ENCODE results near the gene PARVG. TPM values are rescaled to one million over a fixed set of nuclear protein-coding genes. Genes with fewer than 3 reads are reported as not detected.

PARVG gene
- total RNA-seq, 4 donors from 2014 or later = 0.19 to 4.8 (median 2.7) TPM

GRCh38 chr22:44157916-44158618, 22.7 kb upstream of the PARVG start:
- TF ChIP-seq POLR2A (IDR thresholded peaks at IDR 0.05) = no peak
- TF ChIP-seq, protein P1, sequence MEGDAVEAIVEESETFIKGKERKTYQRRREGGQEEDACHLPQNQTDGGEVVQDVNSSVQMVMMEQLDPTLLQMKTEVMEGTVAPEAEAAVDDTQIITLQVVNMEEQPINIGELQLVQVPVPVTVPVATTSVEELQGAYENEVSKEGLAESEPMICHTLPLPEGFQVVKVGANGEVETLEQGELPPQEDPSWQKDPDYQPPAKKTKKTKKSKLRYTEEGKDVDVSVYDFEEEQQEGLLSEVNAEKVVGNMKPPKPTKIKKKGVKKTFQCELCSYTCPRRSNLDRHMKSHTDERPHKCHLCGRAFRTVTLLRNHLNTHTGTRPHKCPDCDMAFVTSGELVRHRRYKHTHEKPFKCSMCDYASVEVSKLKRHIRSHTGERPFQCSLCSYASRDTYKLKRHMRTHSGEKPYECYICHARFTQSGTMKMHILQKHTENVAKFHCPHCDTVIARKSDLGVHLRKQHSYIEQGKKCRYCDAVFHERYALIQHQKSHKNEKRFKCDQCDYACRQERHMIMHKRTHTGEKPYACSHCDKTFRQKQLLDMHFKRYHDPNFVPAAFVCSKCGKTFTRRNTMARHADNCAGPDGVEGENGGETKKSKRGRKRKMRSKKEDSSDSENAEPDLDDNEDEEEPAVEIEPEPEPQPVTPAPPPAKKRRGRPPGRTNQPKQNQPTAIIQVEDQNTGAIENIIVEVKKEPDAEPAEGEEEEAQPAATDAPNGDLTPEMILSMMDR (IDR thresholded peaks at IDR 0.05 in 4 of 5, conservative IDR thresholded peaks at IDR 0.05 in 1 of 5) = no peak
- Histone ChIP-seq H3K27ac (no peak overlapping the region), H3K4me1 (no peaks in the 10 kb centered on the region), H3K27me3 (no peaks in the 10 kb centered on the region), H3K4me3 (no peak overlapping the region), H3K36me3 (peaks cover 0 to 54% of the 10 kb centered on the region in 2 donors), H3K9me3 (no peaks in the 10 kb centered on the region)
- ATAC-seq (no peak), DNase-seq (no peak)
- in situ Hi-C loops (cut with MboI; ENCODE audit: low sequenced_read_pairs in 4 of 4) (no loop called here), intact Hi-C loops (cut with DNase I; ENCODE audit: low total_unique reads) (no loop called here)

DNA sequence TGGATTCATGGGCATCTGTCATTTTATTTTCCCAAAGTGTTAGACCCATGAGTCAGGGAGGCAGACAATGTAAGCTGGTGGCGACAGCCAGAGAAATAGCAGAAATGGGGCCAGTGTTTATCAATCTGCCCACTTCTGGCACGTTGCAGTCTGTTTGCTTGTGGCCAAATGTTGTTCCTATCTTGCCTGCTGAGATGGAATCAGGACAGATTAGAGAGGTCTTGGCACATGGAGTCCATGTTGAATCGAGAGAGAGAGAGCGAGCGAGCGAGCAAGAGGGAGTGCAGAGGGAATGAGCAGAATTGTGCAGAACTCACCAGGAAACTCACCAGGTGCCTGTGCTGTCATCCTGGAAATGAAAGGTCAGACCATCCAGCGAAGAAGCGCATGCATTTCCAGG, 21.9 kb upstream of the PARVG start:
- Histone ChIP-seq H3K27ac (no peak overlapping the region), H3K9me3 (no peaks in the 10 kb centered on the region), H3K27me3 (no peaks in the 10 kb centered on the region), H3K36me3 (peaks cover 0 to 47% of the 10 kb centered on the region in 2 donors), H3K4me3 (no peak overlapping the region), H3K4me1 (no peaks in the 10 kb centered on the region)
- intact Hi-C loops (cut with DNase I; ENCODE audit: low total_unique reads) = no loop called here
- in situ Hi-C loops (cut with MboI; ENCODE audit: low sequenced_read_pairs in 4 of 4) = no loop called here
- TF ChIP-seq, protein P1 (IDR thresholded peaks at IDR 0.05 in 4 of 5, conservative IDR thresholded peaks at IDR 0.05 in 1 of 5) = no peak
- ATAC-seq = no peak
- DNase-seq = no peak

DNA sequence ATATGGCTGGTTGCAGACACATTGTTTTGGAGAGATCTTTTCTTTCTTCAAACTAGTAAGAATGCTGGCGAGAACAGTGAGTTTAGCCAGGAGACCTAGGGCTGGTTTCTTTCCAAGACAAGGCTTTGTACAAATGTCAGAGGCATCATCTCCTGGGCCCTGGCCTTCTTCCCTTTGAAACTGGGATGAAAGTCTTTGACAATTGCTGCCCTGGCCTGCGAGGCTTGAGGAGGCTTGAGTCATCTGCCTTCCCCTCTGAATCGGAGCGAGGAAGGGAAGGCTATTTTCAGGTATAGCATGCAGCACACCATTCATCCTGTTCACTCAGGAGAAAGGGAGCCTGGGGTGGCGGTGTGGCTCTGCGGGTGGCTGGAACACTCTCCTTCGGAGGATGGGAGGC, 21.5 kb upstream of the PARVG start:
- Histone ChIP-seq H3K36me3 (peaks cover 0 to 43% of the 10 kb centered on the region in 2 donors), H3K4me3 (no peak overlapping the region), H3K27ac (no peak overlapping the region), H3K27me3 (no peaks in the 10 kb centered on the region), H3K9me3 (no peaks in the 10 kb centered on the region), H3K4me1 (no peaks in the 10 kb centered on the region)
- ATAC-seq (no peak), DNase-seq (no peak)
- in situ Hi-C loops (cut with MboI; ENCODE audit: low sequenced_read_pairs in 4 of 4) (no loop called here), intact Hi-C loops (cut with DNase I; ENCODE audit: low total_unique reads) (no loop called here)
- TF ChIP-seq POLR2A (IDR thresholded peaks at IDR 0.05) = no peak
- TF ChIP-seq, protein P1 (IDR thresholded peaks at IDR 0.05 in 4 of 5, conservative IDR thresholded peaks at IDR 0.05 in 1 of 5) = no peak

DNA sequence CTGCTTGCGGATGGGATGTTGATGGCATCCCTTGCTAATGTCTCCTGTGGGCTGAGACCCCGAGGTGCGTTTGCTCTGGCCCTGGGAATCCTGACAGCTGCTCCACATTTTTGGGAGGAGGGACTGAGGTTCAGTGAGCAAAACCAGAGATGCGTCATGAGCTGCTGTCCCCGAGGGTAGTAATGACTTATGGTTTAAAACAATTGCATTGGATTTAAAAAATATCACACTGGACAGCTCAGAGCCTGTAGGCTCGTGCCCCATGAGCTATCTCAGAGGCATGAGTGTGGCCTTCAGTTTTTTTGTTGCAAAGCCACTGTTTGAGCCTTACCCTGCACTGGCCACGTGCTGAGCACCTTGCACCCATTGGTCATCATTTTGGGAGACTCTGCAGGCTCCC, 20.9 kb upstream of the PARVG start:
- no peak overlapping the region for H3K4me3 ChIP-seq
- no peak overlapping the region for H3K27ac ChIP-seq
- no peak for DNase-seq
- TF ChIP-seq POLR2A (IDR thresholded peaks at IDR 0.05) = no peak
- TF ChIP-seq, protein P1 (IDR thresholded peaks at IDR 0.05 in 4 of 5, conservative IDR thresholded peaks at IDR 0.05 in 1 of 5) = no peak
- in situ Hi-C loops (cut with MboI; ENCODE audit: low sequenced_read_pairs in 4 of 4) (no loop called here), intact Hi-C loops (cut with DNase I; ENCODE audit: low total_unique reads) (no loop called here)
- no peaks in the 10 kb centered on the region for H3K27me3 ChIP-seq
- no peak for ATAC-seq
- no peaks in the 10 kb centered on the region for H3K4me1 ChIP-seq
- H3K9me3 ChIP-seq = no peaks in the 10 kb centered on the region
- H3K36me3 ChIP-seq = peaks cover 0 to 48% of the 10 kb centered on the region in 2 donors

GRCh38 chr22:44160421-44160820, 20.3 kb upstream of the PARVG start:
- TF ChIP-seq, protein P1 (IDR thresholded peaks at IDR 0.05 in 4 of 5, conservative IDR thresholded peaks at IDR 0.05 in 1 of 5) = no peak
- no peak for TF ChIP-seq POLR2A (IDR thresholded peaks at IDR 0.05)
- no peaks in the 10 kb centered on the region for H3K9me3 ChIP-seq
- no peaks in the 10 kb centered on the region for H3K27me3 ChIP-seq
- H3K36me3 ChIP-seq = peaks cover 0 to 49% of the 10 kb centered on the region in 2 donors
- DNase-seq = no peak
- H3K27ac ChIP-seq = no peak overlapping the region
- no peak for ATAC-seq
- intact Hi-C loops (cut with DNase I; ENCODE audit: low total_unique reads) = no loop called here
- H3K4me3 ChIP-seq = no peak overlapping the region
- in situ Hi-C loops (cut with MboI; ENCODE audit: low sequenced_read_pairs in 4 of 4) = no loop called here
- no peaks in the 10 kb centered on the region for H3K4me1 ChIP-seq

Measured in gastrocnemius medialis (tissue), 4 donors.